Mammary epithelial cell (primary cell): ENCODE results near the gene RTP1.

Source experiments
- EZH2 ChIP-seq: IDR thresholded peaks from 2 replicates; pipeline ENCODE4 v1.6.1; 2012; ENCODE audit warnings: low read length, inconsistent platforms, borderline replicate concordance
- TF ChIP-seq, protein P1 (sequence below), 2 donors: IDR thresholded peaks in 1 of 2; conservative IDR thresholded peaks in 1 of 2; 2 replicates each; pipeline ENCODE4 v1.5.1; 2011 to 2012; ENCODE audit warnings: inconsistent platforms in 2 of 2, low read length in 2 of 2, mild to moderate bottlenecking in 2 of 2, control low read depth in 1 of 2, low read depth in 1 of 2; ENCODE audit not compliant: insufficient read depth in 1 of 2; ENCODE audit errors: extremely low read depth in 1 of 2

DNA sequence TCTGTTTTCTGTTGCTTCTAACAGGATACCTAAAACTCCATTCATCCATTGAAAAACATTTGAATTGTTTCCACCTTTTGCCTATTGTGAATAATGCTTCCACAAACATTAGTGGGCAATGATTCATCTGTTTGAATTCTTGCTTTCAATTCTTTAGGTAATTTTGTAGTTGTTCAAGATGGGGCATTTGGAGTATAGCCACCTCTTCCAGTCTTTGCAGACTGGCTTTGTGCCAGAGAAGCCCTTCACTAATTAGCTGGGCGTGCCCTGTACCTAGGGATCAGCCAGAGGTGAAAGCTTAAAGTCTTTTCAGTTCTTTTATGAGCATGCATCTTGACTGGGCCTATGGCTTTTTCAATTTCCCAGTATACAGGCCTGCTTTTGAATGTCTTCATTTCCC is 10.9 kb downstream of the RTP1 start:
- TF ChIP-seq, protein P1, sequence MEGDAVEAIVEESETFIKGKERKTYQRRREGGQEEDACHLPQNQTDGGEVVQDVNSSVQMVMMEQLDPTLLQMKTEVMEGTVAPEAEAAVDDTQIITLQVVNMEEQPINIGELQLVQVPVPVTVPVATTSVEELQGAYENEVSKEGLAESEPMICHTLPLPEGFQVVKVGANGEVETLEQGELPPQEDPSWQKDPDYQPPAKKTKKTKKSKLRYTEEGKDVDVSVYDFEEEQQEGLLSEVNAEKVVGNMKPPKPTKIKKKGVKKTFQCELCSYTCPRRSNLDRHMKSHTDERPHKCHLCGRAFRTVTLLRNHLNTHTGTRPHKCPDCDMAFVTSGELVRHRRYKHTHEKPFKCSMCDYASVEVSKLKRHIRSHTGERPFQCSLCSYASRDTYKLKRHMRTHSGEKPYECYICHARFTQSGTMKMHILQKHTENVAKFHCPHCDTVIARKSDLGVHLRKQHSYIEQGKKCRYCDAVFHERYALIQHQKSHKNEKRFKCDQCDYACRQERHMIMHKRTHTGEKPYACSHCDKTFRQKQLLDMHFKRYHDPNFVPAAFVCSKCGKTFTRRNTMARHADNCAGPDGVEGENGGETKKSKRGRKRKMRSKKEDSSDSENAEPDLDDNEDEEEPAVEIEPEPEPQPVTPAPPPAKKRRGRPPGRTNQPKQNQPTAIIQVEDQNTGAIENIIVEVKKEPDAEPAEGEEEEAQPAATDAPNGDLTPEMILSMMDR (conservative IDR thresholded peaks at IDR 0.05 in 1 of 2, IDR thresholded peaks at IDR 0.05 in 1 of 2; ENCODE audit: extremely low read depth in 1 of 2, insufficient read depth in 1 of 2, low read depth in 1 of 2, low read length in 2 of 2) = no peak
- TF ChIP-seq EZH2 = no peak
